GM12878 (cell line): ENCODE data around the gene SLC2A5. TPM values are rescaled to one million over a fixed set of nuclear protein-coding genes. Genes with fewer than 3 reads are reported as not detected.

ENCODE experiments used
- ATAC-seq: fragments of 200-7000 bp; cut with Tn5 transposase; 3 replicates; pipeline ENCODE4 v1.9.1; 2020; ENCODE audit warnings: mild to moderate bottlenecking, moderate library complexity
- BruUV-seq: library from RNA; stranded (reverse); fragments of 400-500 nt; replicated peaks from 2 replicates; lab custom pipeline; 2021; lab: Mats Ljungman, UMichigan
- CTCF ChIA-PET: fragments of 300-600 bp; sonication (Branson Sonifier 250); formaldehyde crosslinking; extraction: SDS; loops from one replicate; lab custom pipeline; 2021; ENCODE audit warnings: inconsistent platforms; lab: Yijun Ruan, JAX
- POLR2A ChIA-PET: fragments of 350-600 bp; formaldehyde crosslinking; extraction: SDS; loops from one replicate; lab custom pipeline; 2021; ENCODE audit warnings: inconsistent platforms; lab: Charles Lee
- RAD21 ChIA-PET: fragments of 300-600 bp; sonication (Branson Sonifier 250); formaldehyde crosslinking; loops from one replicate; lab custom pipeline; 2023; ENCODE audit warnings: antibody characterized with exemption; ENCODE audit not compliant: unreplicated experiment; lab: Charles Lee
- SMC1A ChIA-PET: fragments of 300-600 bp; sonication (Branson Sonifier 250); formaldehyde crosslinking; loops from one replicate; lab custom pipeline; 2023; ENCODE audit not compliant: unreplicated experiment, uncharacterized antibody; lab: Charles Lee
- DNase-seq: peaks from one replicate; pipeline ENCODE4 v3.0.0-alpha.2; 2011; ENCODE audit warnings: low read depth, low spot score
- FAIRE-seq: peaks from 3 replicates; lab custom pipeline; 2011; peaks lifted over from hg19 to GRCh38; lab: Jason Lieb, UNC
- H2AFZ ChIP-seq: 2 replicates; pipeline ENCODE4 v1.6.0; 2011; ENCODE audit warnings: low read depth, low read length, control low read depth; ENCODE audit not compliant: control insufficient read depth
- H3K27ac ChIP-seq: 2 replicates; pipeline ENCODE4 v1.5.1; 2011; ENCODE audit warnings: control low read depth; ENCODE audit not compliant: control insufficient read depth, insufficient read depth
- H3K27me3 ChIP-seq, 2 experiments: replicated peaks in 1 of 2; 2 replicates each; pipeline versions ENCODE4 v1.6.0 to v1.6.1; 2011; ENCODE audit warnings: low read length in 1 of 2; ENCODE audit not compliant: control insufficient read depth in 2 of 2, insufficient read depth in 2 of 2
- H3K36me3 ChIP-seq, 2 experiments: 2 replicates each; pipeline ENCODE4 v1.5.1; 2011; ENCODE audit warnings: low read length in 1 of 2; ENCODE audit not compliant: control insufficient read depth in 2 of 2, insufficient read depth in 2 of 2
- H3K4me1 ChIP-seq: 2 replicates; pipeline ENCODE4 v1.6.1; 2011; ENCODE audit warnings: mild to moderate bottlenecking, low read length, moderate library complexity, mixed read lengths; ENCODE audit not compliant: control insufficient read depth, insufficient read depth
- H3K4me2 ChIP-seq: 2 replicates; pipeline ENCODE4 v1.6.0; 2011; ENCODE audit warnings: control low read depth; ENCODE audit not compliant: control insufficient read depth, insufficient read depth
- H3K4me3 ChIP-seq: fragments of 200-600 bp; sonication (generic); 2 replicates; pipeline ENCODE4 v1.5.1; 2016
- H3K79me2 ChIP-seq: 2 replicates; pipeline ENCODE4 v1.6.0; 2011; ENCODE audit warnings: low read length; ENCODE audit not compliant: control insufficient read depth, insufficient read depth
- H3K9ac ChIP-seq: 2 replicates; pipeline ENCODE4 v1.8.0; 2011; ENCODE audit warnings: low read length, control low read depth, mixed read lengths; ENCODE audit not compliant: control insufficient read depth, insufficient read depth
- H3K9me3 ChIP-seq: replicated peaks from 3 replicates; pipeline ENCODE4 v1.5.1; 2011; ENCODE audit warnings: mild to moderate bottlenecking, low read length; ENCODE audit not compliant: control insufficient read depth, insufficient read depth
- H4K20me1 ChIP-seq: 2 replicates; pipeline ENCODE4 v1.6.0; 2011; ENCODE audit not compliant: control insufficient read depth, insufficient read depth
- NFXL1 ChIP-seq: fragments of 450-650 bp; IDR thresholded peaks from 2 replicates; pipeline ENCODE4 v1.6.1; 2017; ENCODE audit warnings: antibody characterized with exemption, mild to moderate bottlenecking, borderline replicate concordance
- NR2C1 ChIP-seq: fragments of 450-650 bp; IDR thresholded peaks from 2 replicates; pipeline ENCODE4 v1.6.1; 2017; ENCODE audit warnings: antibody characterized with exemption, mild to moderate bottlenecking, moderate library complexity
- PAX5 ChIP-seq: IDR thresholded peaks from 2 replicates; pipeline ENCODE4 v1.6.1; 2011; ENCODE audit warnings: low read depth, low read length, borderline replicate concordance
- POLR2A ChIP-seq: IDR thresholded peaks from 2 replicates; pipeline ENCODE4 v1.6.1; 2011; ENCODE audit warnings: low read depth, mild to moderate bottlenecking, low read length
- SP1 ChIP-seq: IDR thresholded peaks from one replicate; pipeline ENCODE4 v1.6.1; 2011; ENCODE audit warnings: low read depth, low read length
- WGBS: methylation state at CpG from one replicate; pipeline ENCODE4 v1.1.6; 2016; ENCODE audit warnings: low lambda C conversion rate; ENCODE audit not compliant: insufficient replicate concordance, insufficient coverage; ENCODE audit errors: missing lambda C conversion rate; 5-methylcytosine and 5-hydroxymethylcytosine counted together
- in situ Hi-C: fragments of 300-500 bp; cut with MboI; formaldehyde crosslinking; loops from 9 replicates; pipeline ENCODE4 v1.14.3; 2018; ENCODE audit warnings: mixed read lengths
- intact Hi-C: fragments of 100-400 bp; cut with micrococcal nuclease; formaldehyde crosslinking; loops from one replicate; pipeline ENCODE4 v1.14.2; 2022; ENCODE audit not compliant: unreplicated experiment
- polyA plus RNA-seq, 11 experiments: library from polyadenylated mRNA; depleted of rRNA in 4 of 11; unstranded in 6 of 11; stranded (reverse) in 5 of 11; fragments of >200 nt; fragmentation: Nextera tagmentation in 4 of 11; fragmentation: Illumina TruSeq in 1 of 11; extraction: Ambion mirVana in 4 of 11; extraction: Trizol in 1 of 11; gene quantifications; 1 replicate in 1 of 11; 2 replicates in 10 of 11; pipeline versions ENCODE4 v1.2.1 to v1.2.3, GENCODE V29; 2011 to 2016; ENCODE audit warnings: inconsistent platforms in 2 of 11, missing spikeins in 2 of 11, low read depth in 1 of 11
- total RNA-seq, 4 experiments: library from RNA; depleted of rRNA in 3 of 4; stranded (reverse); fragments of >200 nt in 3 of 4; fragmentation: Illumina TruSeq in 1 of 4; extraction: Trizol in 1 of 4; gene quantifications; 2 replicates each; pipeline versions ENCODE4 v1.2.1 to v1.2.3, GENCODE V29; 2013 to 2021
- TF ChIP-seq, protein P1 (sequence below): IDR thresholded peaks from 2 replicates; pipeline ENCODE4 v1.6.1; 2012; ENCODE audit warnings: low read depth, low read length, improper control_type of control experiment
- TF ChIP-seq, protein P2 (sequence below): IDR thresholded peaks from 2 replicates; pipeline ENCODE4 v1.6.1; 2011; ENCODE audit warnings: low read depth, low read length, improper control_type of control experiment, borderline replicate concordance
- TF ChIP-seq, protein P3 (sequence below): IDR thresholded peaks from 2 replicates; pipeline ENCODE4 v1.6.1; 2012; ENCODE audit warnings: low read depth, low read length, improper control_type of control experiment

SLC2A5 gene
- total and polyA plus RNA-seq, 10 of the 15 experiments (the other 5 are each of a cell fraction or from before 2014, with no cell fraction given), result 4.5 to 76.6 (median 23.9) TPM

DNA sequence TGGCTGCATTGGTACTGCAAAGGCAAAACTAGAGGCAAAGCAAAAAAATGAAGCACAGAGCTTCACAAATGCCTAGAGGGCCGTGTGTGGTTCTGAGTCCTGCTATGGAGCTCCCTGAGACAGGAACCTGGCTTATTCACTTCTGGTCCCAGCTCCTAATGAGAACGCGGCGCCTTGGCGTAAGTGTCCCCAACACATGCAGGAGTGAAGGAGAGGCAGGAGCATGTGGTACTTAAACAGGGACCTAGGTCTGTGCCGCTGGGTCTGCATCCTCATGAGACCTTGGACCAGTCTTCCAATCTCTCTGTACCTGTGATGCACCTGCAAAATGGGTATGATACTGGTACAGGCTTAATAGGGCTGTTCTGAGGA is 28.8 kb downstream of the SLC2A5 start:
- TF ChIP-seq, protein P1, sequence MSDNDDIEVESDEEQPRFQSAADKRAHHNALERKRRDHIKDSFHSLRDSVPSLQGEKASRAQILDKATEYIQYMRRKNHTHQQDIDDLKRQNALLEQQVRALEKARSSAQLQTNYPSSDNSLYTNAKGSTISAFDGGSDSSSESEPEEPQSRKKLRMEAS, result no peak
- TF ChIP-seq POLR2A, result peak; percentile 17; the same call in 1 of the 2 replicates
- TF ChIP-seq, all 136 proteins: peak for 1
- ATAC-seq, result no peak
- ChIA-PET RAD21 (interaction anchor here (0.6 to 1.0 kb wide), 2 partner anchors 61 to 103 kb away, joined by 3 read pairs; no protein-coding TSS in a partner anchor), POLR2A (no interaction called here), CTCF (interaction anchor here (1.1 to 1.3 kb wide), 3 partner anchors 28 to 61 kb away, joined by 3 to 5 read pairs (median 3); no protein-coding TSS in a partner anchor), SMC1A (no interaction called here)
- in situ Hi-C loops (no loop called here), intact Hi-C loops (no loop called here)
- no TSS peak for BruUV-seq
- Histone ChIP-seq H3K9ac (no peak overlapping the region), H2AFZ (no peak overlapping the region), H3K27ac (no peak overlapping the region), H3K4me1 (peaks cover 23% of the 10 kb centered on the region), H3K36me3 (peaks cover 20 to 28% of the 10 kb centered on the region in 2 experiments; a peak in 3 of 4 replicates), H3K4me3 (no peak overlapping the region), H3K9me3 (peaks cover 5% of the 10 kb centered on the region), H3K4me2 (no peak overlapping the region), H3K27me3 (no peaks in the 10 kb centered on the region), H4K20me1 (no peaks in the 10 kb centered on the region), H3K79me2 (no peaks in the 10 kb centered on the region)
- no peak for FAIRE-seq
- no peak for DNase-seq
- 94% methylated on average over 6 of the region's 6 CpGs for WGBS

DNA sequence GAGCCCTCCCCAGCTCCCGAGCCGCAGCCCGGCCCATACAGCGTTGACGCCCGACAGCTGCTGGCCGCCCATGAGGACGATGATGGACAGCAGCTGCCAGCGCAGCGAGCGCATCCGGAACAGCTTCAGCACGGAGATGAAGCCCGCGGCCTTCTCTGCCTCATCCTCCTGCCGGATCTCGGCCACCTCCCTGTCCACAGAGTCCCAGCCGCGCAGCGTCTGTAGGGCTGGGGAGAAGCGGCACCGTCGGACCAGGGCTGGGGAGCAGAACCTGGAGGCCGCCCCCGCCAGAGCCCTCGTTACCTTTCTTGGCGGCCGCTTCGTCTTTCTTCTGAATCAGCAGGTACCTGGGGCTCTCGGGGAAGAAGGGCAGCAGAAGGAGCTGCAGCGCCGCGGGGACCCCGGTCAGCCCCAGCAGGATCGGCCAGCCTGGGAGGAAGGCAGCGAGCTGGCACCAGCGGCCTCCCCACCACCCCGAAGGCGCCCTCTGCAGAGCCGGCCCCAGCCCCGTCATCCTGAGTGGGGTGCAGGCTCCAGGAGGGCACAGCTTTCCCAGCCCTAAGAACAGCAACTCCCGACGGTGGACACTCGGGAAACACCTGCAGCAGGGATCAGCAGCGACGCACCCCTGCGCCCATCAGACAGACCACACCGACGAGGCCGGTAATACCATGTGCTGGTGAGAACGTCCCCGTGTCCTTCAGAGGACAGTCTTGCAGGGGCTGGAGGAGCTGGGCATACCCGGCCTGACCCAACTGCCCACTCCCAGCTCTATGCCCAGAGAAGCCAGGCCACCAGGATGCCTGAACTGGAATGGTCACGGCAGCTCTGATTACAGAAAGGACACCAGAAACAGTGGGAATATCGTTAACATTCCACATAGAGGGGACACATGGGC is 29.4 kb downstream of the SLC2A5 start:
- RAD21 ChIA-PET, result interaction anchor here (0.6 to 1.0 kb wide), 2 partner anchors 62 to 104 kb away, joined by 3 read pairs; no protein-coding TSS in a partner anchor
- ATAC-seq, result no peak
- Histone ChIP-seq H3K4me1 (peaks cover 23% of the 10 kb centered on the region), H3K4me2 (no peak overlapping the region), H2AFZ (no peak overlapping the region), H3K36me3 (peaks cover 20 to 28% of the 10 kb centered on the region in 2 experiments; a peak in 3 of 4 replicates), H3K9ac (no peak overlapping the region), H4K20me1 (no peaks in the 10 kb centered on the region), H3K27ac (no peak overlapping the region), H3K79me2 (no peaks in the 10 kb centered on the region), H3K4me3 (no peak overlapping the region), H3K27me3 (no peaks in the 10 kb centered on the region), H3K9me3 (peaks cover 10% of the 10 kb centered on the region)
- CTCF ChIA-PET, result interaction anchor here (1.1 to 1.3 kb wide), 2 partner anchors 28 to 62 kb away, joined by 3 to 5 read pairs; no protein-coding TSS in a partner anchor
- SMC1A ChIA-PET, result no interaction called here
- in situ Hi-C loops (no loop called here), intact Hi-C loops (no loop called here)
- no peak for FAIRE-seq
- 93% methylated on average over 55 of the region's 55 CpGs for WGBS
- DNase-seq, result no peak
- POLR2A ChIA-PET, result no interaction called here
- TF ChIP-seq NFXL1 (no peak), NR2C1 (no peak), PAX5 (no peak), SP1 (no peak)
- TF ChIP-seq, protein P2, sequence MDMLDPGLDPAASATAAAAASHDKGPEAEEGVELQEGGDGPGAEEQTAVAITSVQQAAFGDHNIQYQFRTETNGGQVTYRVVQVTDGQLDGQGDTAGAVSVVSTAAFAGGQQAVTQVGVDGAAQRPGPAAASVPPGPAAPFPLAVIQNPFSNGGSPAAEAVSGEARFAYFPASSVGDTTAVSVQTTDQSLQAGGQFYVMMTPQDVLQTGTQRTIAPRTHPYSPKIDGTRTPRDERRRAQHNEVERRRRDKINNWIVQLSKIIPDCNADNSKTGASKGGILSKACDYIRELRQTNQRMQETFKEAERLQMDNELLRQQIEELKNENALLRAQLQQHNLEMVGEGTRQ, result no peak
- TF ChIP-seq, protein P3, sequence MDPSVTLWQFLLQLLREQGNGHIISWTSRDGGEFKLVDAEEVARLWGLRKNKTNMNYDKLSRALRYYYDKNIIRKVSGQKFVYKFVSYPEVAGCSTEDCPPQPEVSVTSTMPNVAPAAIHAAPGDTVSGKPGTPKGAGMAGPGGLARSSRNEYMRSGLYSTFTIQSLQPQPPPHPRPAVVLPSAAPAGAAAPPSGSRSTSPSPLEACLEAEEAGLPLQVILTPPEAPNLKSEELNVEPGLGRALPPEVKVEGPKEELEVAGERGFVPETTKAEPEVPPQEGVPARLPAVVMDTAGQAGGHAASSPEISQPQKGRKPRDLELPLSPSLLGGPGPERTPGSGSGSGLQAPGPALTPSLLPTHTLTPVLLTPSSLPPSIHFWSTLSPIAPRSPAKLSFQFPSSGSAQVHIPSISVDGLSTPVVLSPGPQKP, result no peak
- BruUV-seq, result no TSS peak
